ENCODE data around the gene ZNF862. TPM values are rescaled to one million over a fixed set of nuclear protein-coding genes. Genes with fewer than 3 reads are reported as not detected.

The ZNF862 gene
- total RNA-seq, 2 donors from 2014 or later: 8.8 to 9.9 TPM

DNA sequence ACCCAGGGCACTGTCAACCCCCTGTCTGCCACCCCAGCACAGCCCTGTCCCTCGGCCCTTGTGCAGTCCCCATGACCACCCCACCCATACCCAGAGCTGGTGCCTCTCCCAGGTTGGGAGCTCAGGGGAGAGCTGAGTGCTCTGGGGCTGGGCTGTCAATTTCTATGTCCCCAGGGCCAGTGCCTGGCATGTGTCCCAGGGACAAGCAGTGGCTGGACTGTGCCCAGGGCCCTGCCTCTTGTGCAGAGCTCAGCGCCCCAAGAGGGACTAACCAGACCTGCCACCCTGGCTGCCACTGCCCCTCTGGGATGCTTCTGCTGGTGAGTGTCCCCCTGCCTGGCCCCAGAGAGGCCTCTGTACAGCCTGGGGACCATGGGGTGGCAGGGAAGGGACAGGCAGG is 29.0 kb upstream of the ZNF862 start:
- TF ChIP-seq, protein P1, sequence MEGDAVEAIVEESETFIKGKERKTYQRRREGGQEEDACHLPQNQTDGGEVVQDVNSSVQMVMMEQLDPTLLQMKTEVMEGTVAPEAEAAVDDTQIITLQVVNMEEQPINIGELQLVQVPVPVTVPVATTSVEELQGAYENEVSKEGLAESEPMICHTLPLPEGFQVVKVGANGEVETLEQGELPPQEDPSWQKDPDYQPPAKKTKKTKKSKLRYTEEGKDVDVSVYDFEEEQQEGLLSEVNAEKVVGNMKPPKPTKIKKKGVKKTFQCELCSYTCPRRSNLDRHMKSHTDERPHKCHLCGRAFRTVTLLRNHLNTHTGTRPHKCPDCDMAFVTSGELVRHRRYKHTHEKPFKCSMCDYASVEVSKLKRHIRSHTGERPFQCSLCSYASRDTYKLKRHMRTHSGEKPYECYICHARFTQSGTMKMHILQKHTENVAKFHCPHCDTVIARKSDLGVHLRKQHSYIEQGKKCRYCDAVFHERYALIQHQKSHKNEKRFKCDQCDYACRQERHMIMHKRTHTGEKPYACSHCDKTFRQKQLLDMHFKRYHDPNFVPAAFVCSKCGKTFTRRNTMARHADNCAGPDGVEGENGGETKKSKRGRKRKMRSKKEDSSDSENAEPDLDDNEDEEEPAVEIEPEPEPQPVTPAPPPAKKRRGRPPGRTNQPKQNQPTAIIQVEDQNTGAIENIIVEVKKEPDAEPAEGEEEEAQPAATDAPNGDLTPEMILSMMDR (IDR thresholded peaks at IDR 0.05): no peak
- H3K36me3 ChIP-seq: no peaks in the 10 kb centered on the region
- no peak overlapping the region for H3K4me3 ChIP-seq
- H3K4me1 ChIP-seq: no peaks in the 10 kb centered on the region
- H3K9me3 ChIP-seq: no peaks in the 10 kb centered on the region
- no peaks in the 10 kb centered on the region for H3K27me3 ChIP-seq
- DNase-seq: no peak
- no peak overlapping the region for H3K27ac ChIP-seq
- intact Hi-C loops (cut with DNase I): no loop called here
- no peak overlapping the region for H3K9ac ChIP-seq (ENCODE audit: low read depth in 2 of 2, low read length in 2 of 2)

DNA sequence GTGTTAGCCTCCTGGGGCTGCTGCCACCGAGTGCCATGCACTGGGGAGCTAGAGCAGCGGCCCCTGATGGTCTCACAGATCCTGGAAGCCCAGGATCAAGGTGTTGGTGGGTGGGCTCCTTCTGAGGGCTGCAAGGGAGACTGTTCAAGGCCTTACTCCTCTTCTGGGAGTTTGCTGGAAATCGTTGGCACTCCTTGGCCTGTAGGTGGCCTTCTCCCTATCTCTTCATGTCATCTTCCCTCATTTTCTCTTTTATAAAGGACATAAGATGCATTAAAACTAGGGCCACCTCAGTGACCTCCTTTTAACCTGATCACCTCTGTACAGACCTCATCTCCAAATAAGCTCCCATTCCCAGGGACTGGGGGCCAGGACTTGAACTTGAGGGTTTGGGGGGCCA is 27.0 kb upstream of the ZNF862 start:
- Histone ChIP-seq H3K27me3 (no peaks in the 10 kb centered on the region), H3K9ac (ENCODE audit: low read depth in 2 of 2, low read length in 2 of 2) (no peak overlapping the region), H3K4me1 (no peaks in the 10 kb centered on the region), H3K36me3 (no peaks in the 10 kb centered on the region), H3K27ac (no peak overlapping the region), H3K9me3 (no peaks in the 10 kb centered on the region), H3K4me3 (no peak overlapping the region)
- intact Hi-C loops (cut with DNase I): no loop called here
- TF ChIP-seq, protein P1 (IDR thresholded peaks at IDR 0.05): no peak
- no peak for DNase-seq

DNA sequence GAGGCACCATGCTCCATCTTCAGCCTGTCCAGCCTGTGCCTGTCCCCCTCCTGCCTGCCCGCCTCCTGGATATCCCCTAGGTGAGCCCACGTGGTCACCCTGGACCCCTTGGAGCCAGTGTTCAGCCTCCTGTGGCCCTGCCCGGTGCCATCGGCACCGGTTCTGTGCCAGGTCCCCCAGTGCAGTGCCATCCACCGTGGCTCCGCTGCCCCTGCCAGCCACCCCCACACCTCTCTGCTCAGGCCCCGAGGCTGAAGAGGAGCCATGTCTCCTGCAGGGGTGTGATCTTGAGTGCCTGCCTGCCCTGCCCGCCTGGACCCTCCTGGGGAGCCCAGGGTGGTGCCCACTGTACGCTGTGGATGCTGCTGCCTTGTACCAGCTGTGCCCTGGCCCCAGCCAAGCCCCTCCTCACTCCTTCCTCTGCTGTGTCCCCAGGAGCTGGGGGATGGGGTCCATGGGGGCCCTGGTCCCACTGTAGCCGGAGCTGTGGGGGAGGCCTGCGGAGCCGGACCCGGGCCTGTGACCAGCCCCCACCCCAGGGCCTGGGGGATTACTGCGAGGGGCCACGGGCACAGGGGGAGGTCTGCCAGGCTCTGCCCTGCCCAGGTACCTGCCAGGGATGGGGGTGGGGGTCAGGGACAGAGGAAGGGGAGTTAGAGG is 26.2 kb upstream of the ZNF862 start:
- H3K27me3 ChIP-seq: no peaks in the 10 kb centered on the region
- no peaks in the 10 kb centered on the region for H3K36me3 ChIP-seq
- no peaks in the 10 kb centered on the region for H3K9me3 ChIP-seq
- H3K4me1 ChIP-seq: no peaks in the 10 kb centered on the region
- TF ChIP-seq, protein P1 (IDR thresholded peaks at IDR 0.05): no peak
- no peak for DNase-seq
- no peak overlapping the region for H3K9ac ChIP-seq (ENCODE audit: low read depth in 2 of 2, low read length in 2 of 2)
- intact Hi-C loops (cut with DNase I): no loop called here
- H3K27ac ChIP-seq: no peak overlapping the region
- no peak overlapping the region for H3K4me3 ChIP-seq

DNA sequence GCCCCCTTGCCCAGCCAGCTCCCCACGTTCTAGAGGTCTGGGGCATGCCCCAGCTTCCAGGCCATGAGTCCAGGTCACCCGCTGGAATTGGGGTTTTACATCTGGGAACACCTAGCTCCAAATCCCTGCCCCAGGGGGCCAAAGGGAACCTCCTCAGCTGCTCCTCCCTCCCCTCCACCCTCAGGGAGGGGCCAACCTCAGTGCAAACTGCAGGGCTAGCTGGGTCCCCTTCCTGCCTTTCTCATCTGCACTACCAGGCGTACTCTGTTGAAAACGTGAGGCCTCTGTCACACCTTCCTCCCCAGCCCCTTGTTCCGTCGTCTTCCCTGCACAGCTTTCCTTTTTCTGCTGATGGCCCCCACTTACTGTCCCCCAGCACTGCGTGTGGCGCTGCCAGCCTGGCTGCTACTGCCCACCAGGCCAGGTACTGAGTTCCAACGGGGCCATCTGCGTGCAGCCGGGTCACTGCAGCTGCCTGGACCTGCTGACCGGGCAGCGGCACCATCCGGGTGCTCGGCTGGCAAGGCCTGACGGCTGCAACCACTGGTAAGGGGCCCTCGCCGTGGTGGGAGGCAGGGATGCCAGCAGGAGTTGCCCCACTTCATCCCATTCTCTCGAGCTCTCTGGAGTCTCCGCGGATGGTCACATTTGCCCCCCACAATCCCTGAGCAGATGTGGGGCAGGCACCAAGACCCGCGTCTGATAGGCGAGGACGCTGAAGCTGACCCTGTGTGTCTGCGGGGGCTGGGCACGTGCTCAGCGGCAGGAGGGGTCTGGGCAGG is 24.7 kb upstream of the ZNF862 start:
- no peak for DNase-seq
- Histone ChIP-seq H3K4me3 (no peak overlapping the region), H3K27ac (no peak overlapping the region), H3K9me3 (no peaks in the 10 kb centered on the region), H3K4me1 (no peaks in the 10 kb centered on the region), H3K36me3 (no peaks in the 10 kb centered on the region), H3K27me3 (no peaks in the 10 kb centered on the region), H3K9ac (ENCODE audit: low read depth in 2 of 2, low read length in 2 of 2) (no peak overlapping the region)
- intact Hi-C loops (cut with DNase I): no loop called here
- TF ChIP-seq, protein P1 (IDR thresholded peaks at IDR 0.05): no peak

DNA sequence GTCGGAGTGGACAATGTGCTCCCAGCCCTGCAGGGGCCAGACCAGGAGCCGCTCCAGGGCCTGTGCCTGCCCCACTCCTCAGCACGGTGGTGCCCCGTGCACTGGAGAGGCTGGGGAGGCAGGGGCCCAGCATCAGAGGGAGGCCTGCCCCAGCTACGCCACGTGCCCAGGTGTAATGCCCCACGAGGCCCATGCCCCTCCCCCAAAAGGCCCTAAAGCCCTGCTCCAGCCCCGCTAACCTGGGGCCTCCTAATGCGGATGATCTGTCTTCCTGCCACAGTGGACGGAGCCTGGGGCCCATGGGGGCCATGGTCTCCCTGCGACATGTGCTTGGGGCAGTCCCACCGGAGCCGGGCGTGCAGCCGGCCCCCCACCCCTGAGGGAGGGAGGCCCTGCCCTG is 23.7 kb upstream of the ZNF862 start:
- no peak overlapping the region for H3K9ac ChIP-seq (ENCODE audit: low read depth in 2 of 2, low read length in 2 of 2)
- H3K36me3 ChIP-seq: no peaks in the 10 kb centered on the region
- intact Hi-C loops (cut with DNase I): no loop called here
- H3K4me3 ChIP-seq: no peak overlapping the region
- no peaks in the 10 kb centered on the region for H3K4me1 ChIP-seq
- DNase-seq: no peak
- TF ChIP-seq, protein P1 (IDR thresholded peaks at IDR 0.05): no peak
- H3K9me3 ChIP-seq: no peaks in the 10 kb centered on the region
- no peak overlapping the region for H3K27ac ChIP-seq
- no peaks in the 10 kb centered on the region for H3K27me3 ChIP-seq

All from colonic mucosa (tissue), 4 donors.